ENCODE measurements around the gene PHC2.

DNA sequence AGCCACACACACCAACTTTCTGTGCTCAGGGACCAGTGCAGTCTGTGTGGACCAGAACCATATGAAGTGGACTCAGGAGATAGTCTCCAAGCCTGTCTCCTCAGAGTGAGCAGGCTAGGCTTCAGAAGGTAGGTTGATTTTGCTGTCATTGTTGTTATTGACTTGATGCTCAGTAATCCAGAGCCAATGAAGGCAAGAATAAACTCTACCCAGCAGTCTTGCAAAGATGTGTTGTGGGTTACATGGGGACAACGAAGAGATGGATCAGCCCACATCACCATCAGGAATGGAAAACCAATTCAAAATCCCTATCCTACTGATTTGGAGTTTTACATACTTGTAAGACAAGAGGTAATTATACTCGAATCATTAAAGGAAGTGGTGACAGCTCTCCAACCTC is 37.4 kb downstream of the PHC2 start:
- TF ChIP-seq POLR2A (IDR thresholded peaks at IDR 0.05), result no peak
- TF ChIP-seq, protein P1, sequence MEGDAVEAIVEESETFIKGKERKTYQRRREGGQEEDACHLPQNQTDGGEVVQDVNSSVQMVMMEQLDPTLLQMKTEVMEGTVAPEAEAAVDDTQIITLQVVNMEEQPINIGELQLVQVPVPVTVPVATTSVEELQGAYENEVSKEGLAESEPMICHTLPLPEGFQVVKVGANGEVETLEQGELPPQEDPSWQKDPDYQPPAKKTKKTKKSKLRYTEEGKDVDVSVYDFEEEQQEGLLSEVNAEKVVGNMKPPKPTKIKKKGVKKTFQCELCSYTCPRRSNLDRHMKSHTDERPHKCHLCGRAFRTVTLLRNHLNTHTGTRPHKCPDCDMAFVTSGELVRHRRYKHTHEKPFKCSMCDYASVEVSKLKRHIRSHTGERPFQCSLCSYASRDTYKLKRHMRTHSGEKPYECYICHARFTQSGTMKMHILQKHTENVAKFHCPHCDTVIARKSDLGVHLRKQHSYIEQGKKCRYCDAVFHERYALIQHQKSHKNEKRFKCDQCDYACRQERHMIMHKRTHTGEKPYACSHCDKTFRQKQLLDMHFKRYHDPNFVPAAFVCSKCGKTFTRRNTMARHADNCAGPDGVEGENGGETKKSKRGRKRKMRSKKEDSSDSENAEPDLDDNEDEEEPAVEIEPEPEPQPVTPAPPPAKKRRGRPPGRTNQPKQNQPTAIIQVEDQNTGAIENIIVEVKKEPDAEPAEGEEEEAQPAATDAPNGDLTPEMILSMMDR (IDR thresholded peaks at IDR 0.05), result no peak

Measured in lower leg skin (tissue), 3 donors.